Mesothelial cell of epicardium (in vitro differentiated cells): Measurements from ENCODE around the gene VPS39. TPM values are rescaled to one million over a fixed set of nuclear protein-coding genes. Genes with fewer than 3 reads are reported as not detected.

Experiments used
- DNase-seq, 2 experiments: peaks; one replicate each; pipeline ENCODE4 v3.0.0; 2021; ENCODE audit warnings: low spot score in 2 of 2; ENCODE audit not compliant: unreplicated experiment in 2 of 2
- H3K27ac Mint-ChIP-seq: 2 replicates; pipeline ENCODE4 v1.8.0; 2021; ENCODE audit warnings: mixed read lengths
- H3K27me3 Mint-ChIP-seq: 2 replicates; pipeline ENCODE4 v1.8.0; 2021; ENCODE audit warnings: low read depth, mixed read lengths
- H3K36me3 Mint-ChIP-seq: 2 replicates; pipeline ENCODE4 v1.8.0; 2021; ENCODE audit warnings: mixed read lengths
- H3K4me1 Mint-ChIP-seq: 2 replicates; pipeline ENCODE4 v1.8.0; 2021; ENCODE audit warnings: mixed read lengths
- H3K4me3 Mint-ChIP-seq: 2 replicates; pipeline ENCODE4 v1.8.0; 2021; ENCODE audit warnings: mild to moderate bottlenecking, moderate library complexity, mixed read lengths
- H3K9me3 Mint-ChIP-seq: 2 replicates; pipeline ENCODE4 v1.8.0; 2021; ENCODE audit warnings: mixed read lengths
- total RNA-seq: library from RNA; stranded (reverse); gene quantifications from 3 replicates; pipeline ENCODE4 v1.2.1, GENCODE V29; 2021
- TF ChIP-seq, protein P1 (sequence below): fragments of 200-600 bp; sonication (generic); IDR thresholded peaks from one replicate; pipeline ENCODE4 v1.5.0; 2021; ENCODE audit warnings: antibody characterized with exemption; ENCODE audit not compliant: unreplicated experiment

VPS39 gene
- total RNA-seq, 1 donor from 2014 or later: 86.2 TPM

DNA sequence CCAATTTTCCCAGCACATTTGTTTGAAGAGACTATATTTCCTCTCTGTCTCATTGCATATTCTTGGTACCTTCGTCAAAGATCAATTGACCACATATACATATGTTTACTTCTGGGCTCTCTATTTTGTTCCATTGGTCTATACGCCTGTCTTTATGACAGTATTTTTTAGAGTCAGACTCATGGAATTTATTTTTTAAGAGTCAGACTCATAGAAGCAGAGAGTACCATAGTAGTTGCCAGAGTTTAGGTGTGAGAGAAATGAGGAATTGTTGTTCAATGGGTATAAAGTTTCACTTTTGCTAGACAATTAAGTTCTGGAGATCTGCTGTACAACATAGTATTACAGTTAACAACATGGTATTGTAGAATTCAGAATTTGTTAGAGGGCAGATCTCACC lies 78.7 kb downstream of the VPS39 start:
- TF ChIP-seq, protein P1, sequence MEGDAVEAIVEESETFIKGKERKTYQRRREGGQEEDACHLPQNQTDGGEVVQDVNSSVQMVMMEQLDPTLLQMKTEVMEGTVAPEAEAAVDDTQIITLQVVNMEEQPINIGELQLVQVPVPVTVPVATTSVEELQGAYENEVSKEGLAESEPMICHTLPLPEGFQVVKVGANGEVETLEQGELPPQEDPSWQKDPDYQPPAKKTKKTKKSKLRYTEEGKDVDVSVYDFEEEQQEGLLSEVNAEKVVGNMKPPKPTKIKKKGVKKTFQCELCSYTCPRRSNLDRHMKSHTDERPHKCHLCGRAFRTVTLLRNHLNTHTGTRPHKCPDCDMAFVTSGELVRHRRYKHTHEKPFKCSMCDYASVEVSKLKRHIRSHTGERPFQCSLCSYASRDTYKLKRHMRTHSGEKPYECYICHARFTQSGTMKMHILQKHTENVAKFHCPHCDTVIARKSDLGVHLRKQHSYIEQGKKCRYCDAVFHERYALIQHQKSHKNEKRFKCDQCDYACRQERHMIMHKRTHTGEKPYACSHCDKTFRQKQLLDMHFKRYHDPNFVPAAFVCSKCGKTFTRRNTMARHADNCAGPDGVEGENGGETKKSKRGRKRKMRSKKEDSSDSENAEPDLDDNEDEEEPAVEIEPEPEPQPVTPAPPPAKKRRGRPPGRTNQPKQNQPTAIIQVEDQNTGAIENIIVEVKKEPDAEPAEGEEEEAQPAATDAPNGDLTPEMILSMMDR: no peak
- no peaks in the 10 kb centered on the region for H3K36me3 Mint-ChIP-seq
- no peak overlapping the region for H3K27ac Mint-ChIP-seq
- H3K4me1 Mint-ChIP-seq: peaks cover 5% of the 10 kb centered on the region
- peaks cover 65% of the 10 kb centered on the region for H3K27me3 Mint-ChIP-seq
- H3K9me3 Mint-ChIP-seq: no peaks in the 10 kb centered on the region
- DNase-seq: no peak
- no peak overlapping the region for H3K4me3 Mint-ChIP-seq

DNA sequence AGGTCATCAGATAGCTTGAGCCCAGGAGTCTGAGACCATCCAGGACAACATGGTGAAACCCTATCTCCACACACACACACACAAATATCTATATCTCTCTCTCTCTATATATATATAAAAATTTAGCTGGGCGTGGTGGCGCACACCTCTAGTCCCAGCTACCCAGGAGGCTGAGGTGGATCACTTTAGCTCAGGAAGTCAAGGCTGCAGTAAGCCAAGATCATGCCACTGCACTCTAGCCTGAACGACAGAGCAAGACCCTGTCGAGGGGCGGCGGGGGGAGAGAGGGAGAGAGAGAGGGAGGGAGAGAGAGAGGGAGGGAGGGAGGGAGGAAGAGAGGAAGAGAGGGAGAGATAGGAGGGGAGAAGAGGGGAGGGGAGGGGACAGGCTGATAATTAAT lies 79.6 kb downstream of the VPS39 start:
- Mint-ChIP-seq H3K4me1 (peaks cover 5% of the 10 kb centered on the region), H3K27ac (no peak overlapping the region), H3K27me3 (peaks cover 67% of the 10 kb centered on the region), H3K4me3 (no peak overlapping the region), H3K36me3 (no peaks in the 10 kb centered on the region), H3K9me3 (no peaks in the 10 kb centered on the region)
- no peak for DNase-seq
- TF ChIP-seq, protein P1: no peak

DNA sequence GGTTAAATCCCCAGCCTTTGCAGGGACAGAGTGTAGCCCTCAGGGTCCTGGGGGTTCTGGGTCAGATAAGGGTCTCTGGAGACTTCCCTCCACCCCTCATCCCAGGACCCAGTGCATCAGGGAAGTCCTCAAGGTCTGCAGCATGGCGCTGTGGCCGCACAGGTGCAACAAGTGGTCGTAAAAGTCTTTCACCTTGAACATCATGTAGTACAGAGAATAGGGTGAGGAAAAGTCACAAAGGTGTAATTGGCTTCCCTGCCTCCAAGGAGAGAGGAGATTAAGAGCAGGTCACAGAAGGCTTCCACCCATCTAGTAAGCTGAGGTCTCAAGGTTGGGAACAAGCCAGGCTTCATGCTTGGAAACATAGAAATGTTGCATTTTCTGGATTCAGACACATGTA lies 84.6 kb downstream of the VPS39 start:
- peaks cover 49% of the 10 kb centered on the region for H3K27me3 Mint-ChIP-seq
- no peaks in the 10 kb centered on the region for H3K36me3 Mint-ChIP-seq
- no peak overlapping the region for H3K27ac Mint-ChIP-seq
- TF ChIP-seq, protein P1: no peak
- peaks cover 13% of the 10 kb centered on the region for H3K4me1 Mint-ChIP-seq
- no peak for DNase-seq
- H3K4me3 Mint-ChIP-seq: no peak overlapping the region
- H3K9me3 Mint-ChIP-seq: no peaks in the 10 kb centered on the region

DNA sequence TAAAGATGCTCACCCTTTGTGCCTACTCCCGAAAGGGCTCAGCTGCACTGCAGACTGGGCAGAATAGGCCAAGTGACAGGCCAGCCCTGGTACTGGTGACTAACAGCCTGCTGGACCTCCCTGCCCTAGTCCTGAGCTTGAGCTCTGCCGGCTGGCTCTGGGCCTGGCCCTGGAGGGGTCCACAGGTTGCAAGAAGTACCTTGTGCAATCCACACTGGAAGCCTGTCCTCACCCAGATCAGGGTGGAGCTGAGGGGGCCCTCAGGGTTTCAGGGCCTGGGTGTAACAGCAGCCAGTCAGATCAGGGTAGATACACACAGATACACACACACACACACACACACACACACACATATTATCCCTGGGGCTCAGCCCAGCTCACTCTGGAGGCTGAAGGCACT lies 86.4 kb downstream of the VPS39 start:
- no peak for DNase-seq
- Mint-ChIP-seq H3K4me3 (no peak overlapping the region), H3K4me1 (peaks cover 16% of the 10 kb centered on the region), H3K27me3 (peaks cover 38% of the 10 kb centered on the region), H3K27ac (no peak overlapping the region), H3K36me3 (no peaks in the 10 kb centered on the region), H3K9me3 (no peaks in the 10 kb centered on the region)
- TF ChIP-seq, protein P1: no peak

DNA sequence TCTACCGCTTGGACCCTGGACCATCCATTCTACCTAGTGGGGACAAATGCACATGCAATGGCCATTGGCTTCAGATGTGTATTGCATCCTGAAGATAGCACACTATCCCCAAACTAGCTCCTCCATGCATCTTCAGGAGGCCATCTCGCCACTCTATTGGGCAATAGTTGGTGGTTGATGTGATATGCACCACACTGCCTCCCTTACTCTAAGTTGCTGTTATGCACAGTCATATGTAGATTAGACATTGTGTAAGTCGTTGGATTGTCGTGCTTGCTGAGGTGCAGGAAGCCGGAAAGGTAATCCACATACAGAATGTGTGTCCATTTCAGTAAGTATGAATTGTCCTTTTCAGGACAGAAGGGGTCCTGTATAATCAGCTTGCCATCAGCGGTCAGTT lies 87.1 kb downstream of the VPS39 start:
- Mint-ChIP-seq H3K4me3 (no peak overlapping the region), H3K36me3 (no peaks in the 10 kb centered on the region), H3K27me3 (peaks cover 38% of the 10 kb centered on the region), H3K27ac (no peak overlapping the region), H3K9me3 (peaks cover 4% of the 10 kb centered on the region), H3K4me1 (peaks cover 16% of the 10 kb centered on the region)
- DNase-seq: no peak
- TF ChIP-seq, protein P1: no peak

DNA sequence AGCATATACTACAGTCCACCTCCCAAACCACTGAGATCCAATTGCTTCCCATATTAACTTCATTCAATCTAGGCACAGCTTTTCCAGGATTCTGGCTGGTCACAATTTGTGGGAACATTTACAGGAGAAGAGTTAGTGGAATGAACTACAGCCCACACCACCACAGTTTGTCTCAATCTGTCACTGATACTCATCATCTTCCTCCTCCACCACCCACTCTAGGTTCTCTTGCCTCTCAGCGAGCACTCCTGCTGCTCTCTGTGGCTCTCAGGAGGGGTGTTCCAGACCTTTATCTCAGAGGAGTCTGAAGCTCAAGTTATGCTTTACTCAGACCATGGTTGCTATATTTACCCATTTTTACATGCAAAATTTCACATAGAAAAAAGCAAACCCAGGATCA lies 87.8 kb downstream of the VPS39 start:
- Mint-ChIP-seq H3K27me3 (peaks cover 35% of the 10 kb centered on the region), H3K9me3 (peaks cover 8% of the 10 kb centered on the region), H3K27ac (no peak overlapping the region), H3K4me1 (peaks cover 16% of the 10 kb centered on the region), H3K4me3 (no peak overlapping the region), H3K36me3 (no peaks in the 10 kb centered on the region)
- TF ChIP-seq, protein P1: no peak
- no peak for DNase-seq
